Hepatocyte (in vitro differentiated cells): ENCODE data around the gene ANKS1B.

Source experiments
- CTCF ChIP-seq: fragments of 200-600 bp; sonication (generic); IDR thresholded peaks from 2 replicates; pipeline ENCODE4 v1.5.1; 2016; ENCODE audit warnings: antibody characterized with exemption, mild to moderate bottlenecking; ENCODE audit not compliant: poor library complexity
- EZH2 ChIP-seq: fragments of 200-600 bp; sonication (generic); IDR thresholded peaks from 2 replicates; pipeline ENCODE4 v1.6.1; 2016; ENCODE audit warnings: antibody characterized with exemption, mild to moderate bottlenecking, borderline replicate concordance
- EZH2phosphoT487 ChIP-seq: fragments of 200-600 bp; sonication (generic); IDR thresholded peaks from one replicate; pipeline ENCODE4 v1.6.1; 2018; ENCODE audit warnings: antibody characterized with exemption, mild to moderate bottlenecking, low read depth, moderate library complexity; ENCODE audit not compliant: unreplicated experiment, severe bottlenecking

GRCh38 chr12:98772818-98773217 lies 1211.9 kb downstream of the ANKS1B start:
- TF ChIP-seq CTCF (no peak), EZH2 (no peak), EZH2phosphoT487 (no peak)
